ENCODE results near the gene MAP3K10.

MAP3K10 gene

GRCh38 chr19:40174092-40174491 is 17.1 kb upstream of the MAP3K10 start:
- DNase-seq (ENCODE audit: low read depth in 2 of 2): no peak

GRCh38 chr19:40175820-40176219 is 15.4 kb upstream of the MAP3K10 start:
- no peak for DNase-seq (ENCODE audit: low read depth in 2 of 2)

GRCh38 chr19:40177286-40178070 is 13.7 kb upstream of the MAP3K10 start:
- no peak for DNase-seq (ENCODE audit: low read depth in 2 of 2)

- no peak for DNase-seq (ENCODE audit: low read depth in 2 of 2)
Observed at GRCh38 chr19:40178756-40179155, 12.5 kb upstream of the MAP3K10 start.

GRCh38 chr19:40184273-40184672 is 7.0 kb upstream of the MAP3K10 start:
- DNase-seq (ENCODE audit: low read depth in 2 of 2): no peak

GRCh38 chr19:40191836-40192646 is 815 bp downstream of the MAP3K10 start:
- no peak for DNase-seq (ENCODE audit: low read depth in 2 of 2)

- no peak for DNase-seq (ENCODE audit: low read depth in 2 of 2)
Observed at GRCh38 chr19:40192758-40193586, 1.7 kb downstream of the MAP3K10 start.

GRCh38 chr19:40193587-40193849 is 2.3 kb downstream of the MAP3K10 start:
- no peak for DNase-seq (ENCODE audit: low read depth in 2 of 2)

GRCh38 chr19:40198272-40198990 is 7.2 kb downstream of the MAP3K10 start:
- DNase-seq (ENCODE audit: low read depth in 2 of 2): no peak

GRCh38 chr19:40200341-40201099 is 9.3 kb downstream of the MAP3K10 start:
- no peak for DNase-seq (ENCODE audit: low read depth in 2 of 2)

- DNase-seq (ENCODE audit: low read depth in 2 of 2): no peak
Observed at GRCh38 chr19:40204381-40204780, 13.2 kb downstream of the MAP3K10 start.

- no peak for DNase-seq (ENCODE audit: low read depth in 2 of 2)
Observed at GRCh38 chr19:40205760-40206159, 14.5 kb downstream of the MAP3K10 start.

- no peak for DNase-seq (ENCODE audit: low read depth in 2 of 2)
Observed at GRCh38 chr19:40208602-40209001, 17.4 kb downstream of the MAP3K10 start.

- DNase-seq (ENCODE audit: low read depth in 2 of 2): no peak
Observed at GRCh38 chr19:40210889-40211288, 19.7 kb downstream of the MAP3K10 start.

- no peak for DNase-seq (ENCODE audit: low read depth in 2 of 2)
Observed at GRCh38 chr19:40213251-40213829, 22.1 kb downstream of the MAP3K10 start.

- DNase-seq (ENCODE audit: low read depth in 2 of 2): no peak
Observed at GRCh38 chr19:40213882-40214570, 22.8 kb downstream of the MAP3K10 start.

GRCh38 chr19:40214936-40215335 is 23.7 kb downstream of the MAP3K10 start:
- DNase-seq (ENCODE audit: low read depth in 2 of 2): no peak

GRCh38 chr19:40216013-40216776 is 25.0 kb downstream of the MAP3K10 start:
- DNase-seq (ENCODE audit: low read depth in 2 of 2): no peak

- no peak for DNase-seq (ENCODE audit: low read depth in 2 of 2)
Observed at GRCh38 chr19:40216777-40217026, 25.5 kb downstream of the MAP3K10 start.

All from stimulated activated CD8-positive, alpha-beta memory T cell treated with anti-CD3 and anti-CD28 coated beads, Interleukin-7, amount 100 ng/mL, for 1 hour (primary cell).